CD4-positive, CD25-positive, alpha-beta regulatory T cell (primary cell): ENCODE results near the gene MN1. TPM values are rescaled to one million over a fixed set of nuclear protein-coding genes. Genes with fewer than 3 reads are reported as not detected.
A peak's percentile ranks its signal among the peaks of the same experiment; 100 is the strongest.
"Not testable (repeated sequence)": the region's sequence is repeated elsewhere in the genome, so short reads cannot be mapped to it uniquely, and the experiment has no call there.

Source experiments
- ATAC-seq, 2 donors: fragments of 150-1000 bp; cut with Tn5 transposase; one replicate each; pipeline ENCODE4 v1.10.0; 2021; ENCODE audit warnings: low read depth in 2 of 2, moderate number of reproducible peaks in 2 of 2, moderate library complexity in 1 of 2
- DNase-seq, 3 donors: peaks; one replicate each; pipeline versions ENCODE4 v3.0.0 to v3.0.0-alpha.2; 2012 to 2022; ENCODE audit warnings: mixed read lengths in 1 of 3
- H3K27ac ChIP-seq: one replicate; pipeline ENCODE4 v1.7.0; 2013; ENCODE audit warnings: mild to moderate bottlenecking, low read length; ENCODE audit not compliant: insufficient read depth, poor library complexity, severe bottlenecking
- H3K27me3 ChIP-seq: one replicate; pipeline ENCODE4 v1.7.0; 2013; ENCODE audit warnings: low read length; ENCODE audit not compliant: control insufficient read depth, insufficient read depth
- H3K36me3 ChIP-seq: one replicate; pipeline ENCODE4 v1.7.0; 2013; ENCODE audit warnings: mild to moderate bottlenecking, low read length, moderate library complexity; ENCODE audit not compliant: control insufficient read depth, insufficient read depth
- H3K4me1 ChIP-seq: 2 replicates; pipeline ENCODE4 v1.7.0; 2013; ENCODE audit warnings: mild to moderate bottlenecking, low read length; ENCODE audit not compliant: insufficient read depth, control insufficient read depth, poor library complexity, severe bottlenecking
- H3K4me3 ChIP-seq: one replicate; pipeline ENCODE4 v1.7.0; 2013; ENCODE audit warnings: low read depth, mild to moderate bottlenecking, low read length, moderate library complexity
- H3K9me3 ChIP-seq, 2 experiments: 1 replicate in 1 of 2; 2 replicates in 1 of 2; pipeline ENCODE4 v1.7.0; 2013; ENCODE audit warnings: low read length in 2 of 2, mild to moderate bottlenecking in 1 of 2, moderate library complexity in 1 of 2; ENCODE audit not compliant: control insufficient read depth in 2 of 2
- H3K27ac Mint-ChIP-seq, 3 donors: one replicate each; pipeline ENCODE4 v1.8.0; 2020 to 2022; ENCODE audit warnings: mild to moderate bottlenecking in 3 of 3, mixed read lengths in 3 of 3, moderate library complexity in 2 of 3
- H3K27me3 Mint-ChIP-seq: one replicate; pipeline ENCODE4 v1.8.0; 2022; ENCODE audit warnings: mild to moderate bottlenecking, mixed read lengths
- H3K36me3 Mint-ChIP-seq: one replicate; pipeline ENCODE4 v1.8.0; 2020; ENCODE audit warnings: mixed read lengths
- H3K4me1 Mint-ChIP-seq, 4 donors: one replicate each; pipeline ENCODE4 v1.8.0; 2020 to 2022; ENCODE audit warnings: mixed read lengths in 4 of 4, mild to moderate bottlenecking in 1 of 4
- H3K4me3 Mint-ChIP-seq, 4 donors: one replicate each; pipeline ENCODE4 v1.8.0; 2020 to 2022; ENCODE audit warnings: mild to moderate bottlenecking in 4 of 4, mixed read lengths in 4 of 4, moderate library complexity in 3 of 4
- H3K9me3 Mint-ChIP-seq, 7 donors: one replicate each; pipeline ENCODE4 v1.8.0; 2020 to 2022; ENCODE audit warnings: mixed read lengths in 7 of 7, mild to moderate bottlenecking in 3 of 7, moderate library complexity in 2 of 7
- polyA plus RNA-seq, 4 donors: library from polyadenylated mRNA; unstranded; fragments of 300-500 nt; fragmentation: Illumina TruSeq; gene quantifications; one replicate each; pipeline ENCODE4 v1.2.3, GENCODE V29; 2021
- total RNA-seq: library from RNA; stranded (reverse); gene quantifications from one replicate; pipeline ENCODE4 v1.2.3, GENCODE V29; 2022

MN1 gene
- total and polyA plus RNA-seq, 5 donors from 2014 or later: 0.07 to 0.39 TPM; not detected in 3

GRCh38 chr22:27745809-27746208, 55.7 kb downstream of the MN1 start:
- peaks cover 0 to 3% (median 0%) of the 10 kb centered on the region in 4 donors for H3K4me1 Mint-ChIP-seq
- no peaks in the 10 kb centered on the region for H3K36me3 Mint-ChIP-seq
- no peak overlapping the region for H3K27ac ChIP-seq
- peaks cover 4% of the 10 kb centered on the region for H3K27me3 Mint-ChIP-seq
- H3K4me3 Mint-ChIP-seq: no peak overlapping the region
- ATAC-seq (no peak), DNase-seq (no peak)
- no peak overlapping the region for H3K4me3 ChIP-seq
- H3K4me1 ChIP-seq: no peaks in the 10 kb centered on the region
- peaks cover 0 to 3% (median 0%) of the 10 kb centered on the region in 7 donors for H3K9me3 Mint-ChIP-seq
- no peaks in the 10 kb centered on the region for H3K27me3 ChIP-seq
- no peaks in the 10 kb centered on the region for H3K9me3 ChIP-seq
- no peaks in the 10 kb centered on the region for H3K36me3 ChIP-seq
- no peak overlapping the region for H3K27ac Mint-ChIP-seq

DNA sequence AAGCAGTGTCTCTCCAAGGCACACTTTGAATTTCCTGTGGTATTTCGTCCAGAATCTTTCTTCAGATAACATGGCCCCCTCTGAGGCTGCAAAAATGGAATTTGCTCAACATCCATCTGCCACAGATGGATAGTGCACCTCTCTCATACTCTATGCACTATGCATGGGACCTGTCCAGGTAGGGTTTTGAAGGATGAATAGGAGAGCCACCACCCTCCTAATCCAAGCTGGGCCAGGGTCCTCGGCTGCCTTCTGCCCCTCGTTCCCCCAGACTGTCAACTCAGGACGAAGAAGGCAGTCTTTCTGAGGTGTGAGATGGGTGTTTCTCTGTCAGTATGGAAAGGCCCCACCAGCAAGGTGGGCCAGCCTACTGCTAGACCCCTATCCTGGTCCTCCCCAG, 56.4 kb downstream of the MN1 start:
- H3K4me3 ChIP-seq: no peak overlapping the region
- peaks cover 0 to 7% (median 0%) of the 10 kb centered on the region in 7 donors for H3K9me3 Mint-ChIP-seq
- H3K4me1 Mint-ChIP-seq: peaks cover 0 to 3% (median 0%) of the 10 kb centered on the region in 4 donors
- no peak for ATAC-seq
- H3K36me3 Mint-ChIP-seq: no peaks in the 10 kb centered on the region
- no peak overlapping the region for H3K27ac ChIP-seq
- no peaks in the 10 kb centered on the region for H3K36me3 ChIP-seq
- no peak for DNase-seq
- no peaks in the 10 kb centered on the region for H3K4me1 ChIP-seq
- H3K27me3 Mint-ChIP-seq: peaks cover 1% of the 10 kb centered on the region
- no peak overlapping the region for H3K4me3 Mint-ChIP-seq
- H3K27ac Mint-ChIP-seq: no peak overlapping the region
- H3K27me3 ChIP-seq: no peaks in the 10 kb centered on the region
- H3K9me3 ChIP-seq: peaks cover 0 to 2% of the 10 kb centered on the region in 2 experiments

- not testable (repeated sequence) for H3K36me3 ChIP-seq, H3K4me1 Mint-ChIP-seq, H3K4me1 ChIP-seq, H3K27ac Mint-ChIP-seq, DNase-seq, ATAC-seq, H3K27ac ChIP-seq, H3K4me3 ChIP-seq, H3K36me3 Mint-ChIP-seq, H3K9me3 Mint-ChIP-seq, H3K9me3 ChIP-seq, H3K27me3 Mint-ChIP-seq, H3K4me3 Mint-ChIP-seq, H3K27me3 ChIP-seq
Observed at GRCh38 chr22:27744078-27744477, 57.5 kb downstream of the MN1 start.

DNA sequence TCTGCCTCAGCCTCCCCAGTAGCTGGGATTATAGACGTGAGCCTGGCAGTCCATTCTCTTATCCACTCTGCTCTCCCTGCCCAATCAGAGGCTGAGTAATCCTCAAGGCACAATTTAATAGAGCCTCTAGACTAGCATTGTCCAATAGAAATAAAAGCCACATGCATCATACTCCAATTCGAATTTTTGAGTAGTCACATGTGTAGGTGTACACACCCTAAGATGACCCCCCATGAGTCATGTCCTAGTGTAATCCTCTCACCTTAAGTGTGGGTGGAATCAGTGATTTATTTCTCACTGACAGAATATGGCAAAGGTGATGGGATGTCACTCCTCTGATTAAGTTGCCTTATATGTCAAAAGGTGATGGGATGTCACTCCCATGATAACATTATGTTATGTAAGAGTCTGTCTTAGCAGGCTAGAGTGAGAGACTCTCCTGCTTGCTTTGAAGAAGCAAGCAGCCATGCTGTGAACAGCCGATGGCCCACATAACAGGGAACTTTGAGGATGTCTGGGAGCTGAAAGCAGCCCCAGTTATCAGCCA, 61.3 kb downstream of the MN1 start:
- Mint-ChIP-seq H3K4me3 (no peak overlapping the region), H3K4me1 (no peaks in the 10 kb centered on the region), H3K27me3 (no peaks in the 10 kb centered on the region), H3K27ac (no peak overlapping the region), H3K9me3 (peaks cover 0 to 9% (median 4%) of the 10 kb centered on the region in 7 donors), H3K36me3 (no peaks in the 10 kb centered on the region)
- no peak overlapping the region for H3K27ac ChIP-seq
- DNase-seq (no peak), ATAC-seq (no peak)
- no peaks in the 10 kb centered on the region for H3K4me1 ChIP-seq
- H3K27me3 ChIP-seq: no peaks in the 10 kb centered on the region
- no peak overlapping the region for H3K4me3 ChIP-seq
- peaks cover 0 to 2% of the 10 kb centered on the region in 2 experiments for H3K9me3 ChIP-seq
- H3K36me3 ChIP-seq: no peaks in the 10 kb centered on the region

DNA sequence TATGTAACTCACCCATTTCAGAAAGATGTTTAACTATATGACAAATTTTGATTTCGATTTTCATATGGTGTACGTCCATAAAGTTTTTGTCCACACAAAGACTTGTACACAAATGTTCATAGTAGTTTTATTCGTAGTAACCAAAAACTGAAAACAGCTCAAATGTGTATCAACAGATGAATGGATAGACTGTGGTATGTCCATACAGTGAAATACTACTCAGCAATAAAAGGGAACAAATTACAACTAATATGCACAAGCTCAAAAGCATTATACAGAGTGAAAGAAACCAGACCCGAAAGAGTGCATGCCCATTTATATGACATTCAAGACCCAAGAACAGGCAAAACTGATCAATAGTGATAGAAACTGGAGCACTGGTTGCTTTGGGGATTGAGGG, 64.0 kb downstream of the MN1 start:
- Mint-ChIP-seq H3K9me3 (peaks cover 0 to 9% (median 4%) of the 10 kb centered on the region in 7 donors), H3K36me3 (no peaks in the 10 kb centered on the region), H3K27me3 (no peaks in the 10 kb centered on the region), H3K4me3 (no peak overlapping the region), H3K27ac (no peak overlapping the region), H3K4me1 (no peaks in the 10 kb centered on the region)
- Histone ChIP-seq H3K36me3 (no peaks in the 10 kb centered on the region), H3K9me3 (peaks cover 0 to 2% of the 10 kb centered on the region in 2 experiments), H3K27me3 (no peaks in the 10 kb centered on the region), H3K4me1 (no peaks in the 10 kb centered on the region), H3K27ac (no peak overlapping the region), H3K4me3 (no peak overlapping the region)
- no peak for ATAC-seq
- DNase-seq: no peak

DNA sequence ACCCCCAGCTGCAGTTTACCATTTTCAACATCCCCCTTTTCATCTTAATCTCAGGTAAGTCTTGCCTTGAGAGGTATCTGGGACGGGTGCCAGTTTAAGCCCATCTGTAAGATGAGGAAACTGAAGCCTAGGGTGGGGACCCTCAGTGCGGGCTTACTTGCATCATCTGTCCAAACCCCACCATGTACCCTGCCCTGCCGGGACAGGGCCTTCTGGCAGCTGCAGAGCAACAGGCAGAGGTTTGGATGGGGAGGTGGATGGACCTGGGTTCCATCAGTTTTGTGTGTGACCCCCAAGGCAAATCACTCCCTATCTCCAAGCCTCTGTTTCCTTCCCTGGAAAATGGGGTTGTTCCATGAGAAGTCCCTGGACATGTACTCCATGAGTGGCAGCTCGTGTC, 67.5 kb downstream of the MN1 start:
- H3K27ac Mint-ChIP-seq: no peak overlapping the region
- no peaks in the 10 kb centered on the region for H3K9me3 ChIP-seq
- no peaks in the 10 kb centered on the region for H3K4me1 Mint-ChIP-seq
- no peak overlapping the region for H3K27ac ChIP-seq
- ATAC-seq (no peak), DNase-seq (no peak)
- no peak overlapping the region for H3K4me3 ChIP-seq
- no peaks in the 10 kb centered on the region for H3K4me1 ChIP-seq
- no peaks in the 10 kb centered on the region for H3K27me3 ChIP-seq
- no peak overlapping the region for H3K4me3 Mint-ChIP-seq
- no peaks in the 10 kb centered on the region for H3K27me3 Mint-ChIP-seq
- H3K36me3 Mint-ChIP-seq: no peaks in the 10 kb centered on the region
- no peaks in the 10 kb centered on the region for H3K36me3 ChIP-seq
- H3K9me3 Mint-ChIP-seq: peaks cover 0 to 6% (median 1%) of the 10 kb centered on the region in 7 donors

- H3K9me3 ChIP-seq: no peaks in the 10 kb centered on the region
- DNase-seq: no peak
- Mint-ChIP-seq H3K4me3 (no peak overlapping the region), H3K9me3 (peaks cover 0 to 5% (median 0%) of the 10 kb centered on the region in 7 donors), H3K27me3 (no peaks in the 10 kb centered on the region), H3K27ac (peak overlapping the region in 1 of 3 donors; percentile 71), H3K4me1 (no peaks in the 10 kb centered on the region), H3K36me3 (no peaks in the 10 kb centered on the region)
- no peak for ATAC-seq
- H3K27ac ChIP-seq: no peak overlapping the region
- no peaks in the 10 kb centered on the region for H3K36me3 ChIP-seq
- H3K4me3 ChIP-seq: no peak overlapping the region
- H3K4me1 ChIP-seq: no peaks in the 10 kb centered on the region
- no peaks in the 10 kb centered on the region for H3K27me3 ChIP-seq
Observed at GRCh38 chr22:27732841-27733240, 68.7 kb downstream of the MN1 start.

DNA sequence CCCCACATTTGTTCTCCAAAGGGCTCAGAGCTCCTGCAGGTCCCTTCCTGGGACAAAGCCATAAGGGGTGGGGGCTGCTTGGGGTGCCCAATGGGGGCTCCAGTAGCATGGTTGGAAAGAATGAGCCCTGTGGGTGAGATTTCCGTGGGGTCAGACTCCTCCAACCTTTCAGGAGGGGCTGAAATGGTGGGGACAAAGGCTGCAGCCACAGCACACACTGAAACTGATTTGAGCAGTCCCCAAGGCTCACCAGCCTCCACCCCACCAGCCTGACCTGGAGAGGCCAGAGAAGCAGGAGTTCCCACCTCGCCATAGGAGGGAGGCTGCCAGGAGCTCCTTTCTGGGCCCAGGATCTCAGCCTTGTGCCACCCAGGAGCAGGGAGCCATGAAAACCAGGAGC, 69.2 kb downstream of the MN1 start:
- no peak overlapping the region for H3K27ac Mint-ChIP-seq
- Histone ChIP-seq H3K27ac (no peak overlapping the region), H3K36me3 (no peaks in the 10 kb centered on the region), H3K4me1 (no peaks in the 10 kb centered on the region), H3K27me3 (no peaks in the 10 kb centered on the region), H3K9me3 (no peaks in the 10 kb centered on the region), H3K4me3 (no peak overlapping the region)
- H3K4me3 Mint-ChIP-seq: no peak overlapping the region
- no peaks in the 10 kb centered on the region for H3K4me1 Mint-ChIP-seq
- peaks cover 0 to 3% (median under 1%) of the 10 kb centered on the region in 7 donors for H3K9me3 Mint-ChIP-seq
- no peak for DNase-seq
- H3K36me3 Mint-ChIP-seq: no peaks in the 10 kb centered on the region
- no peaks in the 10 kb centered on the region for H3K27me3 Mint-ChIP-seq
- no peak for ATAC-seq
